Measurements from ENCODE around the gene HOXD4.

- TF ChIP-seq CREB5 (CRISPR knock-in tag; IDR thresholded peaks at IDR 0.05; ENCODE audit: low read depth) (no peak), GLIS3 (CRISPR knock-in tag; IDR thresholded peaks at IDR 0.05) (no peak), CSRNP3 (CRISPR knock-in tag; IDR thresholded peaks at IDR 0.05) (no peak), ZNF8 (CRISPR knock-in tag; IDR thresholded peaks at IDR 0.05) (no peak), ZNF565 (CRISPR knock-in tag; conservative IDR thresholded peaks at IDR 0.05; ENCODE audit: low read depth) (no peak), PPARA (CRISPR knock-in tag; IDR thresholded peaks at IDR 0.05; ENCODE audit: borderline replicate concordance) (no peak), ESRRG (CRISPR knock-in tag; IDR thresholded peaks at IDR 0.05) (no peak), PATZ1 (CRISPR knock-in tag; IDR thresholded peaks at IDR 0.05; ENCODE audit: borderline replicate concordance) (no peak), ISL1 (CRISPR knock-in tag; IDR thresholded peaks at IDR 0.05) (no peak), ZFP30 (CRISPR knock-in tag; IDR thresholded peaks at IDR 0.05) (no peak), ZC3H10 (CRISPR knock-in tag; IDR thresholded peaks at IDR 0.05) (no peak), ARNTL (CRISPR knock-in tag; IDR thresholded peaks at IDR 0.05; ENCODE audit: borderline replicate concordance, low read depth) (no peak), ZFP3 (CRISPR knock-in tag; IDR thresholded peaks at IDR 0.05) (no peak)
Measured at GRCh38 chr2:176193048-176193447, 41.7 kb downstream of the HOXD4 start.

Data from SK-N-SH treated with all-trans-retinoic acid at 6 μM for 48 hours (cell line).